ENCODE data around the gene ST3GAL5.

- no peak for TF ChIP-seq CTCF (IDR thresholded peaks at IDR 0.05)
- TF ChIP-seq POLR2A (IDR thresholded peaks at IDR 0.05) = no peak
These were observed 32.9 kb upstream of the ST3GAL5 start for GRCh38 chr2:85921659-85922058.

Data from adrenal gland (tissue), 5 donors.